Measurements from ENCODE around the gene VSX1.
A peak's percentile ranks its signal among the peaks of the same experiment; 100 is the strongest.

VSX1 gene

DNA sequence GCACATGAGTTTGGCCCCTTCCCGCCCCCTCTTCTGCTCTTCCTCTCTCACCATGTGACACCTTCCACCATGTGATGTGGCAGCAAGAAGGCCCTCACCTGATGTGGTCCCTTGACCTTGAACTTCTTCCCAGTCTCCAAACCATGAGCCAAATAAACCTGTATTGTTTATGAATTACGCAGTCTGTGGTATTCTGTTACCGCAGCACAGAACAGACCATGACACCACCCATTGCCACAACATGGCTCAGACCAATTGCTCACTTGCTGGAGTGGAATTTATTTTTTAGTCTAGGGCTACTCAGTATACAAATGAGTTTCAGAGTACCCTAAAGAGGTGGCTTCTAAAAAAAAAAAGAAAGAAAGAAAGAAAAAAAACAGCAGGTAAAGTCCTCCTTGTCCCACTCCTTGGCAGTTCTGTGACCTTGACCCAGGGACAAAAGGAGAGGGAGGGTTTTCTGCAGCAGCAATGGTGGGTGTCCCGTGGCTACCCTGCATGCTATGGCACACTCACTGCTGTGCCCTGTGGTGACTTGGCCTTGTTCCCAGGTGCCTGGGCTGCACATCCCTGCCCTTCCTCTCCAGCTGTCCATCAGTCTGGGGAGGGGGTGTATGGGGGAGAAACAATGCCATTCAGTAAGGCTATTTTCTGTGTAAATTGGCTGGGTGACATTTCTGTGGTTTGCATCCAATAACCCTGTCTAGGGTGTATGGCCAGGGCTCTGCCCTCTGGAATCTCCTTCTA lies 5.4 kb upstream of the VSX1 start:
- DNase-seq = no peak

GRCh38 chr20:25085756-25086495 lies 4.0 kb upstream of the VSX1 start:
- no peak for DNase-seq

DNA sequence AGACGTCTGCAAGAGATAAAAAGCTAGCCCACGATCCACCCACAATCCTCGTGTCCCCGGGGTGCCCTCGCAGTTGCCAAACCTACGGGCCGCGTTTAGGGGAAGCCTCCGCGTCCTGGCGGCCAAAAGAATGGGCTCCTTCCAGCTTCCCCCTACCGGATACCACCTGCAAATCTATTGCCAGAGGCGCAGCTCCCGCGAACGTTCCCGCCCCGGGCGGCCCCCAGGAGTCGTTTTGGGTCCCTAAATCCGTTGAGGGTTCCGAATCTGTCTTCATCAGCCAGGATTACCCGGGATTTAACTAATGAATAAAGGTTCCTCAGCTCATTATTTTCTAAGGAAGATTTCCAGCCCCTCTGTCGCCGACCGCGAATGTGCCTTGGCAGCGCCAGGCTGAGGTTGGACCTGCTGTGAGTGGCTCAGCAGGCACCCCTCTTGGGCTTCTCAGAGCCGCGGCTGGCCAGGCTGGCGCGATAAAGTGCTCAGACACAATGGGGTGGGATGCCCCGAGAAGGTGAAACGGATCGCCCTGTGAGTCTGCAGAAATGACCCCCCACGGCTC lies 2.8 kb upstream of the VSX1 start:
- no peak for DNase-seq

DNA sequence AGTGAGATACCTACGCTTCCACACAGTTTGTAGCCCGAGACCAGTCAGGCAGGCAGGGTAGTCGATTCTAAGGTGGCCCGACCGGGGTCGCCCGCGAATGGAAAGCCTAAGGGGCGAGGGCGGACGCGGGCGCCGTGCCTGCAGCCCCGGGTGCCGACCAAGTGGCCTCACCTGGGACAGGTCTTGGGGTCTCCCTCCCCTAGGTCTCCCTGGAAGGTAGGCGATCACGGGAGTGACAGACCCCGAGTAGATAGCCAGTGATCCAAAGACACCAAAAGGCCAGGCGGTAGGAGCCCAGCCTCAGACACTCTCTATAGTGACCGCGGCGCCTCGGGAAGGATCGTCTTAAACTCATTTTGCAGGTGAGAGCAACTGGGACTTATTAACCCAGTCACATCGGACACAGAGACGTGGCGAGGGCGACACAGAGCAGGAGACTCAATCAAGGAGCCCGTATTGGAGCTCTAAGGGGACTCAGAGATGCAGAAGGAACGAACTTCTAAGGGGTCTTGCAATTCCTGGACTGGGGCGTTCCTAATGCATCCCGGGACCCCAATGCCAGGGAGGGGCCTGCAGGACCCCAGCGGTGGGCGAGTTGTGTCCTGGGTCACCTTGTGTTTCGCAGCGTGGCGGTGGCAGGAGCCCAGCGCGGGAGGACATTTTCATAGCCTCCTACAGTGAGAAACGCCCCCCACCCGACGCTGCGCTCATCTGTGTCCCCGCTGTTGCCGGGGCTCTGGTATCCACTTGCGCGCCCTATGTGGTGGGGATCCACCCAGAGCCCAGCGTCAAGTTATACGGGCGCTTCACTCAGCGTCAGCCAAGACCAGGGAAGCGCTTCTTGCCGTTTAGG lies 2.1 kb upstream of the VSX1 start:
- DNase-seq = no peak

GRCh38 chr20:25083141-25083772 lies 1.3 kb upstream of the VSX1 start:
- no peak for DNase-seq

- no peak for DNase-seq
These were observed 545 bp upstream of the VSX1 start for GRCh38 chr20:25082498-25082873.

DNA sequence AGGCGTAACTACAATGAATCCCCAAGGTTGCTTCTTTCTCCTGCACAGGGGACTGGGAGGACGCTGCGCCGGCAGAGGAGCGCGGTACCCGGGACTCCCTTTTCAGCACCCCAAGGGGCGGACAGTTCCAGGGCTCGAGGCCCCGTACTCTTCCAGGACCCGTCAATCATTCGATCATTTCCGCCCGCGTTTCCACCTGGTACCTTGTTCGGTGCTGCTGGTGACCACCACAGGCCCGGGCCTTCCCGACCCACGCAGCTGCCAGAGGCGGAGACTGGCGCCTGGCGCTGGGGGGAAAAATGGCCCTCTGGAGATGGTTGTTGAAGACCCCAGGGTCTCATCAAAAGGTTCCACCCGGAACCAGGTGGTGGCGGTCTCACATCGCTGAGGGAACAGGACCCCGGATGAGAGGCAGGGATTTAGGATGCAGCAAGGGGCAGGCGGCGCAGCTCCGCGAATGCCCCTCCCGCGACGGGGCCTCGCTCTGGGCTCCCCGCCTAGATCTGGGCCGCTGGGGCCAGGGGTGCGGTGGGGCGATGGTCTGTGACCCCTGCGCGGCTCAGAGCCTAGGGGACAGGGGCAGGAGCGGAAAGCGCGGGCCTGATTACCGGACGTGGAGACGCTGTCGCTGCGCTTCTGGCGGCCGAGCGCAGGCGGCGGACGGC lies 744 bp downstream of the VSX1 start:
- peak; percentile 52 for DNase-seq

- no peak for DNase-seq
These were observed 2.8 kb downstream of the VSX1 start for GRCh38 chr20:25079171-25079570.

DNA sequence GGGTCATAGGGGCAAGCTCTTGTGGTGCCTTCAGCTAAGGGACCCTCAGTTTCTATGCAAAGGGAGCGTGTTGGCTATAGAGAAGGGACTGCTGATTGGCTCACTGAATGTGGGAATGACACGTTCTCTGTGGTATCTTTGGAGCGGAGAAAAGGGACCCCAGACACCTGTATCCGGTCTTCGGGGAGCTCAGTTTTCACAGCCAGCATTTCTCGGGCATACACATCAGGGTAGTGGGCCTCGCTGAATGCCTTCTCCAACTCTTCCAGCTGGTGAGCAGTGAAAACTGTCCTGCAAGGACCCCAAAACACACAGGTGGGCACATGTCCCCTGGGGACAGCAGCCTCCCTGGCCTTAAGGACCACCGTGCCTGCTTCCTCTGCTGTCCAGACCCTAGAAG lies 3.3 kb downstream of the VSX1 start:
- no peak for DNase-seq

DNA sequence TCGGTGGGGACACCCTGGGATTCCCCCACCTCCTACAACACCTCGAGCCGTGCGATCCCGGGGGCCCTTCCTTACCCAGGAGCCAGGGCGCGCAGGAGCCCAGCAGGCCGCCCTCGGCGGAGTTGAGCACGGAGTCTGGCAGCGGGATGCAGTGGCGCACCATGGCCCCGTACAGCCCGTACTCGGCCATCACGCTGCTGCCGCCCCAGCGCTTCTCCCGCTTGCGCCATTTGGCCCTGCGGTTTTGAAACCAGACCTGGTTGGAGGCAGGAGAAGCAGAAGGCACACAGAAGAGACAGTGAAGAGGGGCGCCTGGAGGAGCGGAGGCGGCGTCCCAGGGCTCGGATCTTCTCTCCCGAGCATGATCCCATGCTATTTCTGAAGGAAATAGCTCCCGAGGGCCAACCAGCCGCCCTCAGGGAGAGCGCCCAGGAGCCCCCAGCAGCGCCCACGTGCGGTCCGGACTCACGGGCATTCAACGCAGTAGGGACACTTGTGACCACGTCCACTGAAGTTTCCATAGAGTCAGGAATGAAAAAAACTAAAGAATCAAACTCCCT lies 4.3 kb downstream of the VSX1 start:
- no peak for DNase-seq

GRCh38 chr20:25076731-25077609 lies 5.0 kb downstream of the VSX1 start:
- DNase-seq = no peak

DNA sequence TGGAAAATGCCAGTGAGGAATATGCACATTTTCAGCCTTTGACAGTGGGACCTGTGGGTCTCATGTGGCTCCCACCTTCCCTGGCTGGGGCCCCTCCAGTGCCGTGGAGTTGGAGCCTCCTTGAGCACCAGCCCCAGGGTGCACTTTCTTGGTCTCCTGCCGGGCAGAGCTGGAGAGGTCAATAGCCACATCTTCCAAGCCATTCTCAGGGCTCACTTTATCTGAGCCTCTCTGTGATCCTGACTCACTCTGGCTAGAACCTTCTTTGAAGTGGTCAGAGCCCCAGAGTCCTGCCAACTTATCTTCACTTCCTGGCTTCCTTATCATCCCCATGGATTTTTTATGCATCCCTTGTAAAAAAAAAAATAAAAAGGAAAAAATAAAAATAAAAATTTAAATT lies 5.7 kb downstream of the VSX1 start:
- DNase-seq = no peak

DNA sequence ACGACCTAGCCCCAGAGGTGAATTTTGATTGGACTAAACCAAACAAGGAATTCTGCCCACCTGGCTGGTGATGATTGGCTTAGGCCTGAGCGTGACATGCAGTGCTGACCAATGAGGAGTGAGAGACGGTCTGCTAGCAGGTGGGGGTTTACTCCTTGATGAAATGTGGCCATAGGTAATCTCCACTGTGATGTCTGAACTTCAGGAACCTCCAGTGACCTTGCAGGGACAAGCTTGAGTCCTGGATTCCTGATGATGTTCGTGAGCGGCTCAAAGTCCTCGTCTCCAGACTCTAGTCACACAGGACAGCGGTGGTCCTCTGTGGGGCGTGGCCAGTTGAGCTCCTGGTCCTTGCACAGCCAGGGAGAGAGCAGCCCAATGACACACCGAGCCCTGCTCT lies 8.4 kb downstream of the VSX1 start:
- DNase-seq = no peak

DNA sequence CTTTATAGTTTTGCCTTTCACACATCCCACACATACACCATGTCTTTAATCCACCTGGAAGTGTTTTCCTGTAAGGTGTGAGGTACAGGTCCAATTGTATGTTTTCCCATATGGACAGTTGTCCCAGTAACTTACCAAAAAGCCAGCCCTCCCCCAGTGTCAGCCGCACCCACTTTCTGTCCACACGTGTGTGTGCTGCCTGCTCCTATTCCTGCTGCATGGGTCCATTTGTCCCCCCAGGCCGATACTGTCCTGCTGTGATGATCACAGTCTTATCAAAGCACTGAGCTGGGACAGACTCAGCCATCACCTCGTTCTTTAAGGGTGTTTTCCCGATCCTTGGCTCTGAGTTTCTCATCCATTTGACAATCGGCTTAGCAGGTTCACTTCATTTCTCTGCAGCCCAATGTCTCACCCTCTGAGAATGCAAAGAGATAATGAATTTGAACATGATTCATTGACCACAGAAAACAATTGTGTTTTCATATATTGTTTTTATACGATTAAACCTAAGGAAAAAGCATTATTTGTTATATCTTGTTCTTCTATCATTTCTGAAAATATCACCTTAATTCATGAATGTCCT lies 9.6 kb downstream of the VSX1 start:
- DNase-seq = no peak

- no peak for DNase-seq
These were observed 10.2 kb downstream of the VSX1 start for GRCh38 chr20:25071734-25072133.

GRCh38 chr20:25070821-25071473 lies 11.0 kb downstream of the VSX1 start:
- no peak for DNase-seq

DNA sequence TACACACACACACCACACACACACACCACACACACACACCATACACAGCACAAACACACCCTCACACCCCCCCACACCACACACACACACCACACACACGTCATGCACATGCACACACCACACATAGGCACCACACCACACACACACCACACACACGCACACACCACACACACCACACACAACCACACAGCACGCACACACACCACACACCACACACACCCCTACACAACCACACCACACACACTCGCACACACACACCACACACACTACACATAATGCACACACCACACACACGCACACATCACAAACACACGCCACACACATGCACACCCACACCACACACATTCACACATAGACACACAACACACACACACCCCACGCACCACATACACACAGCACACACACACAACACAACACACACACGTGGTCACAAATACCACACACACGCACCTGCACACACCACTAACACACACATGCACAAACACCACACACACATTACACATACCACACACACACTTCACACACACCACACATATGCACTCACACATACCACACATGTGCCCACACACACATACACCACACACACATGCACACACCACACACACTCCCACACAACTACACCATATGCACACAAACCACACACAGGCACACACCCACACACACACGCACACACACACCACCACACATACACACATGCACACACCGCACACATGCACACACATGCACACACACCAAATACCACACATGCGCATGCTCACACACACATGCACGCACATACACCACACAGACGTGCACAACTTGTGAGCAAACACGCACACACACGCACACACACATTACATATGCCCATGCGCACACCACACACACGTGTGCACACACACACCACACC lies 14.6 kb downstream of the VSX1 start:
- no peak for DNase-seq

- DNase-seq = no peak
These were observed 15.6 kb downstream of the VSX1 start for GRCh38 chr20:25066386-25066785.

All from CD4-positive, alpha-beta T cell treated with Interleukin-17A for 4 hours (primary cell).